Stimulated activated CD4-positive, alpha-beta T cell treated with anti-CD3 and anti-CD28 coated beads, TNF-alpha, amount 100 ng/mL, for 1 hour (primary cell): ENCODE measurements around the gene AATF.
"Not testable (repeated sequence)": the region's sequence is repeated elsewhere in the genome, so short reads cannot be mapped to it uniquely, and the experiment has no call there.

ENCODE experiments used
- DNase-seq, 3 donors: peaks; one replicate each; pipeline ENCODE4 v3.0.0-alpha.2; 2020; ENCODE audit warnings: low read depth in 3 of 3, low spot score in 1 of 3

Gene AATF

DNA sequence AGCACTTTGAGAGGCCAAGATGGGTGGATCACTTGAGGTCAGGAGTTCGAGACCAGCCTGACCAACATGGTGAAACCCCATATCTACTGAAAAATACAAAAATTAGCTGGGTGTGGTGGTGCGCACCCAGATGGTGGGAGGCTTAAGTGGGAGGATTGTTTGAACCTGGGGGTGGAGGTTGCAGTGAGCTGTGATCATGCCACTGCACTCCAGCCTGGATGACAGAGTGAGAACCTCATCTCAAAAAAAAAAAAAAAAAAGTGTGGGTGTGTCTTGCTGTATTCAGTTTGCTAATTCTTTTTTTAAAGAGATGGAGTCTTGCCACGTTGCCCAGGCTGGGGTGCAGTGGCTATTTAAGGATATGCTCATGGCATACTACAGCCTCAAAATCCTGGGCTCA is 124.7 kb downstream of the AATF start:
- DNase-seq: not testable (repeated sequence)

DNA sequence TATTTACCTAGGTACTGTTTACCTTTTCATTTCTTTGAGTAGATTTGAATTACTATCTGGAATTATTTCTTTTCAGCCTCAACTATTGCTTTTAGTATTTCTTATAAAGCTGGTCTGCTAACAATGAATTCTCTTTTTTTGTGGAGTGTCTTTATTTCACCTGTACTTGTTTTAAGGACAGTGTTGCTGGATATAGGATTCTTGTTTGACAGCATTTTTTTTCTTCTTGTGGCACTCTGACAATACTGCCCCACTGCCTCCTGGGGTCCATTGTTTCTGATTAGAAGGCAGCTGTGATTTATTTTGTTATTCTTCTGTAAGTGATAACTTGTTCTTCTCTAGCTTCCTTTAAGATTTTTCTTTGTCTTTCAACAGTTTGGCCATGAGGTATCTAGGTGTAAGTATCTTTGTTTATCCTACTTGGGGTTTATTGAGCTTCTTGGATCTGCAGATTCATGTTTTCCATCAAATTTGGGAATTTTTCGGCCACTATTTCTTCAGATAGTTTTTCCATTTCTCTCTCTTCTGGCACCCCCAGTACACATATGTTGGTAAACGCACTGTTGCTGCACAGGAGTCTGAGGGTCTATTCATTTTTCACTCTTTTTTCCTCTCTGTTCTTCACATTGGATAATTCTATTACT is 130.4 kb downstream of the AATF start:
- DNase-seq: no peak

DNA sequence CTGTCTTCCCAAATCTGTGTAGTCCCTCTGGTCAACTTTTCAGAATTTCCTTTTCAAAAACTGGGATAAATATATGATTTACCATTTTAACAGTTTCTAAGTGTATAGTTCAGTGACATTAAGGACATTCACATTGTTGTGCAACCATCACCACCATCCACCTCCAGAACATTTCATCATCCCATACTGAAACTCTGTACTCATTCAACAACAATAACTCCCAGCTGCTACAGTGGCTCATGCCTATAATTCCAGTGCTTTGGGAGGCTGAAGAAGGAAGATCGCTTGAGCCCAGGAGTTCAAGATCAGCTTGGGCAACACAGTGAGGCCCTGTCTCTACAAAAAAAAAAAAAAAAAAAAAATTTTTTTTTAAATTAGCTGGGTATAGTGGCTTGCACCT is 131.0 kb downstream of the AATF start:
- no peak for DNase-seq

DNA sequence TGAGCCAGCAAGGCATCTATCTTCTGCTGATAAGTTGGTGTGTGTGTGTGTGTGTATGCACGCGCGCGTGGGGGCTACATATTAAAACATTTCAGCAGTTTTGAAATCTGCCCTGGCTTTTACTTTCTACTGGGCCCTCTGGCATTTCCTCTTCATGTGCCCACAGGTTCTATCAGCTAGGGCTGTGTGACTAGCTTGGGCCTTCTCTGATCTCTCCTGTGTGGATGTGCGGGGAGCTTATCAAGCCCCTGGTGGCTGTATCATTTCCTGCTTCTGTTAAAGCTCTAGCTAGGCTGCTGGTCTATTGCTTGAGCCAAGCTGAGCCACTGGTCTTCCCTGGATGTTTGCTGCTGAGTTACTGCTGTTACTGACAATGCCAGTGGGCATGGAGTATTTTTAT is 132.5 kb downstream of the AATF start:
- DNase-seq: no peak

DNA sequence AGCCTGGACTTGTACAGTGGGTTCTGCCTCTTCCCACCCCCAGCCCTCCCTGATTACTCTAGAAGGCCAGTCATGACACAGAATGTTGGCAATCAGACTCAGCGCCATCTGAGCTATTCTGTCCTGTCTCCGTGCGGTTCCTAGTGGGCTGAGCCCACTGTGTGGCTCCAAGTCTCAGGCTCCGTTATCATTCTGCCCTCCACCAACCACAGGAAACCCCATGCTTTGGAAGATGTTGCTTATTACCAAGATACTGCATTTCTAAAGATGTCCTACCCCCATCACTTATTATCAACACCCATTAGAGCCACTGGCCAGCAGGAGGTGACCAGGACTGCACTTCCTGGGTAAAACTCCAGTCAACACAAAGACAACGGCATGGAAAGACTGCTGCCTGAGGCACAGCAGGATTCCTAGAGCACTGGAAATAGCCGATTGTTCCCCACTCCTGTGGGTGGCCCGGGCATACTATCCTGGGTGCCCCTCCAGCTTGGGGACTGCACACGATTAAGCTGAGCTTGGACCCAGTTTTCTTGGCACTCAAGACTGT is 133.6 kb downstream of the AATF start:
- no peak for DNase-seq

DNA sequence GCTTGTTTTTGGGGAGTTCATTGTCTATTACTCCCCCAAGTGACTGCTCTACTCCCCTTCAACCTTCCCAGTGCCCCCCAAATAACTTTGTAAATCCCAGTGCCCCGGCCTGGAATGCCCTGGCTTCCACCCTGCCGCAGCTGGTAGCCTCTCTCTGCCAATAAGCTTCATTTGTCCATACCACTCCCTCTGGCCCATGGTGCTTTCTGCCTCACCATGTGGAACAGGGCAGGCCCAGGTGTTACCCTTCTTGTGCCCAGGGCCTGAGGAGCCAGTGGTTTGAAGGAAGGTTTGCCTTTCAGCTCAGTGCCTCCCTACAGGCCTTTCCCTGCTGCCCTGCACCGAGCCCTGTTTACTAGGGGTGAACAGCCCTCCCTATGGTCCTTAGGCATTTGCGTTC is 134.2 kb downstream of the AATF start:
- no peak for DNase-seq

DNA sequence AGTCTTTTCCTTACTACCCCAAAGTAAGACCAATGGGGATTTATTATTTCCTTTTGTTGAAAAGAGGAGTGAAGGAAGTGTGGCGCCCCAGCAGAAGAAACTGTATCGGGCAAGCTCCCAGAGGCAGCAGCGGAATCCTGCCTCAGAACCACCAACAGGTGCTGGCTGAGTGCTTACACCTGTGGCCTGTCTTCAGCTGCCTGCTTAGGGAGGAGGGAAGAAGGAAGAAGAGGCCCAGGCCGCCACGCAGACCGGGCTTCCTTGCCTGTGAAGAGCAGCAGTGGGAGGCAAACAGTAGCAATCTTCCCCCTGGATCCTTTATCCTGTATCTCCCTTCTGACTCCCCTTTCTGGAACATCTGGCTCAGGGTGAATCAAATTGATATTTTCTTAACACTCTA is 134.7 kb downstream of the AATF start:
- no peak for DNase-seq

DNA sequence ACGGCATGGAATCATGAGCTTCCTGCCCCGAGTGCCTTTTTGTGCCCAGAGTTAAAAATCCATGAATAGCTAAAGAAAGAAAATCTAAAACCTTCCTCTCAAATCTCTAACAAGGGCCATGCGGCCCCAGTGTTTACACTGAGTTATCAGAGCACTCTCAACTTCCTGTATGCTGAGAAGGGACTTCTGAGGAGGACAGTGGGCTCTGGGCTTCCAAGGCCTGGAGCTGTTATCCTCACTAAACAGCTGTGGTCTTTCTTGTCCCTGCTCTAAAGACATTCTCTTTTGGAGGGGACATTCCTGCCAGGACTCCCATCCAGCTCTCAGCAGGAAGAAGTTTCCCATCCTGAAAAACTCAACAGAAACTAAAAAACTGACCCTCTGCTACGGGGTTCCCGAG is 135.6 kb downstream of the AATF start:
- no peak for DNase-seq

DNA sequence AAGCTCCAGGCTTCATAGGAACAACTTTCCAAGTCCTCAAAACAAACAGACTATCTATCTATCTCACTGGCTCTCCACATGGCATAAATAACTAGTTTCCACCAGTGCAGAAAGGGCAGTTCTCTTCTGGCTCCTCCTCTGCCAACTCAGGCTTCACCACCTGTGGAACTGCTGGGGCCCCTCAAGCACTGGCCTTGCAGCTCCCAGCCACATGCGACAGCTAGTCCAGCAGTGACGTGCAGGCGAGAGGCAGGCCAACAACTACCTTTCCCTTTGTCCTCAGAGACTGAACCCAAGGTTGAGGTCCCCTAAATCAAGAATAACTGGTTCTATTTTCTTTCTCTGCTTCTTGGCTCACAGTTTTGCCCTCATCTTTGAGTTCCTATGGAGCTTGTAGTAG is 137.6 kb downstream of the AATF start:
- DNase-seq: no peak

DNA sequence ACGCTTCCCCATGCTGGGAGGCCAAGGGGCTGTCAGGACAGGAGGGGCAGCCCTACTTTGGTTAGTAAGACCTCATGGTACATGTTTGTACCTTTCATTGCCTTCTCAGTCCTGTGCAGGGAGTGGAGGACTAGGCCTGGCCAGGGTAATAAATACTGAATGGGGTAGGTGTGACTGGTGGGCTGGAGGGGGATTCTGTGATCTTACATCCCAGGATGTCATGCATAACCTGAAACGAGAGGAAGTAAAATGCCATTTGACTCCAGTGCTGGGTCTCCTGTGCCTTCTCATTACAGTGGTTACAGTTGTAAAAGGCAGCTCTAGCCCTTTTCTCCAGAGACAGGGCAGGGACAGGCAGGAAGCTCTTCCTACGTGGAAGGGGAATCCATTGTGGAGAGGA is 138.2 kb downstream of the AATF start:
- DNase-seq: no peak

DNA sequence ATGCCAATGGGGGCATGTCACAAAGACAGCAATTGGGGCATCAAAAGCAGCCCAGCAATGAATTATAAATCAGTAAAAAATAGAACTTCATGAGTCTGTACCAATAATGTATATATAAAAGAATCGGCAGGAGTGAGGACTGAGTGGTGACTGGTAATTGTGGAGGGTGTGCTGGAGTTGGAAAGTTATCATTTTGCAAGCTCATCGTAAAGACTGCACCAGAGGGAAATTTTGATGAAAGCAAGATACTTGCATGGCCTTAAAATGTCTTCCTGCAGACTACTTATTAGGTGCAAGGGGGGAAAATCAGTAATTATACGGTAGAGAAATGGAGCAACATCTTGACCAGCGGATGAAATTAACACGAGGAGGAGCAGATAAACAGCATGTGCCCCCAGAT is 138.9 kb downstream of the AATF start:
- no peak for DNase-seq

DNA sequence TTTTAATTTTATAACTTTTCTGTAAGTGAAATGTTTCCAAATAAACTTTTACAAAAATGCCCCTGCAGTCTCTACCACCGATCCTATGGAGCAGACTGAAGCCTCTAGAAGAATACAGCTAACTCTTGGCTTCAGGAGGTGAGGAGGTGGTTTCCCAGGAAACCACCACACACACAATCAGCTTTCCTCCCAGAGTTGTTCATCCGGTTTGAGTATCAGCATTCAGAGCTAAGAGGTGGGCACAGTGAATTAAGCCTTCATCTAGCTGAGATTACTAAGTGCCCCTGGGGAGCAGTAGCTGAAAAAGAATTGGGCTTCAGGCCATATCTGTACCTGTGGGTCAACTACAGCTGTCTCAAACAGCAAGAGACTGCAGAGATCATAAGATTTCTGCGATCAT is 139.7 kb downstream of the AATF start:
- no peak for DNase-seq

DNA sequence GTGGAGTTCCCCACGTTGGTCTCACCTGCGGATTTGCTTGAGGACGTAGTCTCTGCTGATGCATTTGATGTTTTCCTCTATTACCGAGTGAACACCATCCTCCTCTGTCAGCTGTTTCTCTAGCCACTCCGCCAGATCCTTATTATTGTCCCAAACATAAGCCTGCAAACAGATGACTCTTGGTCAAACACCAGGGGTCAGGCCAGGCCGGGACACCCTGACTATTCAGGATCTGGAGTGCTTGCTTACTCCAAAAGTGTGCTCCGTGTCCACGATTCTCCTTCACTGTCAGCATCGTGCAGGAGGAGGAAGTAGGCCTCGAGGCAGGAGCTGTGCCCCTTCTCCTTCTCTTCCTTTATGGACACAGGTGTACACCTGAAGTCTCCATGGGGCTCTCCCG is 140.2 kb downstream of the AATF start:
- no peak for DNase-seq

DNA sequence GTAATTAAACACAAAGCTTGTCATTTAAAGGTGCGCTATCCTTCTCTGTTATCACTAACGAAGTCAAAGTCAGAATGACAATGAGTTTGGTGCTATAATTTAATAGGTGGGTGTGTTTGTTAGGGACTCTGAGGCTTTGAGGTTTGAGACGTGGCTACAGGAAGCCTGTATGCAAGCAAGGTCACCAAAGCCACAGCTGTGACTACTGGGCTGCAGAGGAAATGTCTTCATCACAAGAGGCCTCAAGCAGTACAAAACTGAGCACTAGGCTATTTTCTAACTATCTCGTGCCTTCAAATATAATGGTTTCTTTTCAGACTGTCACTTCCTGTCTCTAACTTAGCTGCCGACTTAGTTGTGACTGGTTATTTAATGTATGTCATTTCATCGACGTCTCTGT is 141.2 kb downstream of the AATF start:
- no peak for DNase-seq

DNA sequence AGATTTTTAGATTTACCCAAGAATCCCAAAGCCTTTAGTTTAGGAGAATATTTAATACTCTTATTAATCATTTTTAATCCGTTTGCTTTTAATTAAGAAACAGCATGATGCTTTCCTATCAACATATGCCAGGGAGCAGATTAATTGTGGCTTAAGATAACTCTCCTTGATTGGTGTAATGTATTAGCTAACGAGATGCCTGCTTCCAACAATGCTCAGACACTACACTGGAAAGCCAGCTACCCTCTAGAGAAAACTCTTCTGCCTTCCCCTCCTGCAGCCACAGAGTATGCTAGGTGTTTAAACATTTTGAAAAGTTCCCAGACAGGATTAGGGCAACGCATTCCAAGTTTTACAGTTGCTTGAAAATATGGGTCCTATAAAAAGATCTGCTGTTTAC is 142.2 kb downstream of the AATF start:
- no peak for DNase-seq

DNA sequence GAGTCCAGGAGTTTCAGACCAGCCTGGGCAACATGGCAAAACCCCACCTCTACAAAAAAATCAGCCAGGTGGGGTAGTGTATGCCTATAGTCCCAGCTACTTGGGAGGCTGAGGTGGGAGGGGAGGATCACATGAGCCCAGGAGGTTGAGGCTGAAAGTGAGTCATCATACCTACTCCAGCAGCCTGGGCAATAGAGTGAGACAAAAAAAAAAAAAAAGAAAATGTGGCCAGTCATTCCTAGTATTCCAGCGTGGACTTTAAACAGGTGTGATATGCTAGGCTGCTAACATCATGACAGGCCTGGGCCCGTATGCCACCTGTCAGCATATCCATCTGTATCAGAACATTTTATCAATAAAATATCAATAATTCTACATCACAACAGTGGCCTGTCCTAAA is 143.3 kb downstream of the AATF start:
- DNase-seq: no peak

DNA sequence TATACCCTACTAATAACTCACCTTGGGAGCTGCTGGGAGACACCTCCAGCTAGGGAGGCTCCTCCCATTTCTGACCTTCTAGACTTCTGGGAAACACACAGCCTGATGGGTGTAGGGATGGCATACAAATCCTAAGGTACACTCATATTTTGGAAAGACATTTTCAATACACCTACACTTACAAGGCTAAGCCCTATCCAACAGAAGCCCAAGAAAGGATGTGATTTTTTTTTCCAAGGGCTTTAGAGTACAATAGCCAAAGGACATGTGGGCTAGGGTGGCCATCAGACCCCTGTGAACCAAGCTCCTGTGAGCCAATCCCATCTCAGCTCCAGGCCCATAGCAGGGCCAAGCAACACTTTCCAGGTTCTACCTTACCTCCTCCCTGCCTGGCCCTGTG is 143.9 kb downstream of the AATF start:
- no peak for DNase-seq

DNA sequence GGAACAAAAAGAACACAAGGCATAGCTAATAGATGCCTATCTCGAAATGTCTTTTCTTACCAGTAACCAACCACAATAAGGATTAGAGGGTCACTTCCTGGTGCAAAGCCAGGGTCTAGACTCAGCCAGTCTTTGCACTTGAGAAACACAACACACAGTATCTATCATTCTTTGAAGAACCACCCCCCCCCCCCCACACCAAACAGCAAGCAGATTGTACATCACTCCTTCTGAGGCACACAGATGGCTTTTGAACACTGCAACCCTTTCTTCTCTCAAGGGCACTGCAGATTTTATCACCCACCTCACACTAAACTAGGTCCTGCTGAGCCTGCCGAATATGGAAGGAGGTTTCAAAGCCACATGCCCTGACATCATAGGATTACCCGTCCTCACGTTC is 145.6 kb downstream of the AATF start:
- DNase-seq: no peak

DNA sequence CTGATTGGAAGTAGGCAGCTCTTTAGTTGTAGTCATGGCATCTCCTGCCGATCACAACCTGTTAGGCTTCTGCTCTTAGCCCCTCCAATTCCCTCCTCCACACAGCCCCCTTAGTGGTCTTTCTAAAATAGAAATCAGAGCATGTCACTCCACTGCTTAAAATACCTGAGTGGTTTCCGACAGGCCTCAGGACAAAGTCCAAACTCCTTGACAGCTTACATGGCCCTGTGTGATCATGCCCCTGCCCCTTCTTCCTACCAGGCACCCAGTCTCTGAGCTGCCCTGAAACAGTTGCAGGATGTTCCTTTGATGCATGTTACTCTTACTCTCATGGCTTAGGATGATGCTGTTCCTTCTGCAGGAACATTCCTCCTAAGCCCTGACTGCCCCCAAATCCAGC is 147.3 kb downstream of the AATF start:
- DNase-seq: no peak

DNA sequence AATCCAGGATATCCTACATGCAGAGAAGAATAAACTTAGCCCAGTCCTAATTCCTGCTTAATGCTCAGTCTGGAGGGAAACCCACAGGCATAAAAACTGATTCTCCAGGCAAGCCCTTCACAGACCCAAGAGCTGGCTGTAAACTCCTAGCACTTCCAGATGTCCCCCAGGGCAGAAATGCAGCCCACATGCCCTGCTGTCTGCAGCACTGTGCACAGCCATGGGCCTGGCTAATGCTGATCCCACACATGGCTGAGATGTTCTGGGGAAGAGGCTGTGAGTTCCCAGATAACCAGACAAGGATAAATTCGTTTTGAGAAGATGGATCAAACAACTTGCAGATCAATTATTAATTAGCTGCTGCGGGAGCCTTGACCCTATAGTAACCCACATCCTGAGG is 148.4 kb downstream of the AATF start:
- DNase-seq: no peak

DNA sequence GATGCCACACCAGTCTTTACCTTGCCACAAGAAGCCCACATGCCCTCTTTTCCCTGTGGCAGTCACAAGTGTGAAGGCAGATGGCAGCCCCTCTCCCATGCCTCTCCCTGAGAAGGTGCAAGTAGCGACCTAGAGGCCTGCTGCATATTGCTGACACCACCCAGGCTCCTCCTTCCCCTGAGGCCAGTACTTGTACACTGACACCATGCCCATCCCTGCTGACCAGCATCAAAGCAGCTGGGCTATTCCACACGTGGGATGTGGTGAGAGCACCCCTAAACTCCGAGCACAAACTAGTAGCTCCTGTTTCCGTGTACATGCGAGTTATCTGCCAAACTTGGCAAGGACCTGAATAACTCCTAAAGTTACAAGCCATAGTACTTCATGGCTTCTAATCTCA is 149.4 kb downstream of the AATF start:
- no peak for DNase-seq

DNA sequence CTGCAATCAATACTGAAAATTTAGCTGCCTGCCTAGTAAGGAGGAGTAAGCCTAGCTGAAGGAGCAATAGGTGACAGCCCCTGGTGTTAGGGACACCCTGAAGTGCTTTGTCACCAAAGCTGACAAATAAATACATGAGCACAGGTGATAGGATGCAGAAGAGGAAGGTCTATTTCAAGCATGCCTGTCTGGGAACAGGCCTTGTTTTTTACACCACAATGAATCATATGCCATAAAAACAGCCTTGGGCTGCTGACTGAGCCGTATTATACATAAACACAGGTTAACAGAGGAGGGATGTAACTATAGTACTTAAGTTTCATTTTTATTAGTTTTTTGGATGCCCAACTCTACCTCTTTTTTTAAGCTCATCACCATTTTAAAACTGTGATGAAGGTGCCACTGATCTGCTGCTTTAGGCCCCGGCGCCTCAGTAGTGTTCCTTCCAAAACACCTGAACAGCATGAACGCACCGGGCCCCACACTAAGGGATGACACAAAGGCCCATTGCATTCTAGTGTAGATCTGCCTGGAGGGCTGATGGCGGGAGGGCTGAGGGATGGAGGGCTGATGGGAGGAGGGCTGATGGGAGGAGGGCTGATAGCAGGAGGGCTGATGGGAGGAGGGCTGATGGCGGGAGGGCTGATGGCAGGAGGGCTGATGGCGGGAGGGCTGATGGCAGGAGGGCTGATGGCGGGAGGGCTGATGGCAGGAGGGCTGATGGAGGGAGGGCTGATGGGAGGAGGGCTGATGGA is 150.3 kb downstream of the AATF start:
- no peak for DNase-seq

DNA sequence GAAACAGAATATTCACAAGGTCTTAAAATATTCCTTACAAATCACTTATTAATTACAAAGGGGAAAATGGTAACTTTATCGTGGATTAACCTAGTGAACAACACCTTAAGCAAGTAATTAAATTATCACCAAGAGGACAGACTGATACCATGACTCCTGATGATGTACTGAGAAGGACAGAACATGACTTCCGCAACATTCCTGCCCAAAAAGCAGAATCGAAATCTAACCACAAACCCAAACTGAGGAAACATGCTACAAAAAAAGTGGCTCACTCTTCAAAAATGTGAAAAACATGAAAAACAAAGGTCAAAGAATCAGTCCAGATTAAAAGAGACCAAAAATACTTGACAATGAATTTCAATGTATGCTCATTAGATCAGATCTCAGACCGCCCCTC is 151.5 kb downstream of the AATF start:
- DNase-seq: no peak
